ENCODE measurements around the gene LZTFL1. TPM values are rescaled to one million over a fixed set of nuclear protein-coding genes. Genes with fewer than 3 reads are reported as not detected.

The LZTFL1 gene
- total RNA-seq, 4 donors from 2014 or later = 39.5 to 56.5 (median 51.4) TPM

GRCh38 chr3:45796902-45797637, 44.8 kb downstream of the LZTFL1 start:
- TF ChIP-seq CTCF (IDR thresholded peaks at IDR 0.05) (no peak), POLR2A (IDR thresholded peaks at IDR 0.05) (no peak)
- no peak overlapping the region for H3K27ac ChIP-seq
- WGBS, 2 donors = 64% methylated on average over 13 of the region's 13 CpGs
- no peak overlapping the region for H3K4me3 ChIP-seq (replicated peaks in 1 of 3)
- no peaks in the 10 kb centered on the region for H3K9me3 ChIP-seq
- peaks cover 5 to 11% of the 10 kb centered on the region in 2 donors for H3K4me1 ChIP-seq
- no peak for DNase-seq
- no peaks in the 10 kb centered on the region for H3K27me3 ChIP-seq
- H3K36me3 ChIP-seq = no peaks in the 10 kb centered on the region
- intact Hi-C loops (cut with DNase I) = no loop called here

- Histone ChIP-seq H3K9me3 (no peaks in the 10 kb centered on the region), H3K4me3 (replicated peaks in 1 of 3) (peak within 1 kb of the TSS in 2 of 3 donors; percentile 4 to 23), H3K4me1 (peaks cover 5 to 11% of the 10 kb centered on the region in 2 donors), H3K27me3 (no peaks in the 10 kb centered on the region), H3K27ac (no peak within 1 kb of the TSS), H3K36me3 (no peaks in the 10 kb centered on the region)
- WGBS, 2 donors = 1 to 10% methylated on average over 12 to 23 of the region's 91 CpGs
- TF ChIP-seq CTCF (IDR thresholded peaks at IDR 0.05) = no peak
- no peak for TF ChIP-seq POLR2A (IDR thresholded peaks at IDR 0.05)
- peak in 1 of 2 donors; percentile 8 for DNase-seq
- intact Hi-C loops (cut with DNase I) = no loop called here
Observed at GRCh38 chr3:45795882-45796765, 45.8 kb downstream of the LZTFL1 start, which contains the start of gene SLC6A20. TSS of gene SLC6A20 (minus strand) at chr3:45796536. CDS start at chr3:45796419, 117 bp downstream.

- DNase-seq = no peak
- Histone ChIP-seq H3K36me3 (no peaks in the 10 kb centered on the region), H3K4me3 (replicated peaks in 1 of 3) (peak overlapping the region in 1 of 3 donors; percentile 23), H3K9me3 (no peaks in the 10 kb centered on the region), H3K4me1 (peaks cover 5 to 11% of the 10 kb centered on the region in 2 donors), H3K27ac (no peak overlapping the region), H3K27me3 (no peaks in the 10 kb centered on the region)
- intact Hi-C loops (cut with DNase I) = no loop called here
- WGBS, 2 donors = 29 to 33% methylated on average over 14 of the region's 14 CpGs
- no peak for TF ChIP-seq POLR2A (IDR thresholded peaks at IDR 0.05)
- TF ChIP-seq CTCF (IDR thresholded peaks at IDR 0.05) = no peak
Observed at GRCh38 chr3:45795509-45795881, 46.4 kb downstream of the LZTFL1 start.

- TF ChIP-seq CTCF (IDR thresholded peaks at IDR 0.05) (no peak), POLR2A (IDR thresholded peaks at IDR 0.05) (no peak)
- WGBS, 2 donors = 91 to 94% methylated on average over 1 of the region's 1 CpG
- intact Hi-C loops (cut with DNase I) = no loop called here
- H3K27ac ChIP-seq = no peak overlapping the region
- no peaks in the 10 kb centered on the region for H3K9me3 ChIP-seq
- H3K36me3 ChIP-seq = no peaks in the 10 kb centered on the region
- no peak for DNase-seq
- peaks cover 5 to 11% of the 10 kb centered on the region in 2 donors for H3K4me1 ChIP-seq
- no peak overlapping the region for H3K4me3 ChIP-seq (replicated peaks in 1 of 3)
- H3K27me3 ChIP-seq = no peaks in the 10 kb centered on the region
Observed at GRCh38 chr3:45794660-45795059, 47.3 kb downstream of the LZTFL1 start.
